ENCODE measurements around the gene C1orf21.

Gene C1orf21

DNA sequence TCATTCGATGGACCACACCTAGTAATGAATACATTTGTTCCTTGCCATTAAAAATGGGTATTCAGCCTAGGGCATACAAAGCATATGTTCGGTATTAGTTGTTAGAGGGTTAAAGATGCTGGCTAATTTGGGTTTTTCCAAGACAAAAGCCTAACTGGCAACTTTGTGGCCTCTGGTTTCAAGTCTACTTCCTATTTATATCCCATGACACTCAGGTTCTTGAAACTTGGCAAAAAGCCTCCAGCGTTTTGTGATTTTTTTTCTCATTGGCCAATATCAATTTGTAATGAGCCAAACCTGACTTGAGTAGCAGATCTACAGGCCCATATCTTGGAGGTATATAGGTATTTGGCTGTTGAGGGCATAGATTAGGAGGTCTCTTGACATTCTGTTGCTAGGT lies 75.3 kb downstream of the C1orf21 start:
- no peak for DNase-seq (ENCODE audit: low read depth)
- no peak for TF ChIP-seq CTCF (IDR thresholded peaks at IDR 0.05; ENCODE audit: control insufficient read depth, insufficient read depth, low read depth, low read length, missing control alignments)
- no peak overlapping the region for H3K4me3 ChIP-seq (ENCODE audit: control insufficient read depth, low read depth, low read length)

GRCh38 chr1:184462990-184463389 lies 76.2 kb downstream of the C1orf21 start:
- no peak for DNase-seq (ENCODE audit: low read depth)
- no peak for TF ChIP-seq CTCF (IDR thresholded peaks at IDR 0.05; ENCODE audit: control insufficient read depth, insufficient read depth, low read depth, low read length, missing control alignments)
- no peak overlapping the region for H3K4me3 ChIP-seq (ENCODE audit: control insufficient read depth, low read depth, low read length)

GRCh38 chr1:184463680-184464079 lies 76.9 kb downstream of the C1orf21 start:
- TF ChIP-seq CTCF (IDR thresholded peaks at IDR 0.05; ENCODE audit: control insufficient read depth, insufficient read depth, low read depth, low read length, missing control alignments): no peak
- no peak for DNase-seq (ENCODE audit: low read depth)
- no peak overlapping the region for H3K4me3 ChIP-seq (ENCODE audit: control insufficient read depth, low read depth, low read length)

DNA sequence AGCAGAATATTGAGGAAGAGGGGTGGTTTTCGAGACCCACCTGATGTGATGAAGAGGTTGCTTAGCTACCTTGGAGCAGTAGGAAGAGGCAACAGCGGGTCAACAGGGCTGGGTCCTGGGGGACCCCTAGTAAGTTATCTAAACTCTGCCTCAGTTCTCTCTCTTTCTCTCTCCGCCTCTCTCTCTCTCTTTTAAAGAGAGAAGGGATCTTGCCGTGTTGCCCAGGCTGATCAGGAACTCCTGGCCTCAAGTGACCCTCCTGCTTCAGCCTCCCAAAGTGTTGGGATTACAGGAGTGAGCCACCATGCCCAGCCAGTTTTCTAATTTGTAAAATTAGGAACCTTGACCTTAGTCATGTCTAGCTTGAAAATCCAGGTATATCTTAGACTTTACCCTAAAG lies 77.9 kb downstream of the C1orf21 start:
- DNase-seq (ENCODE audit: low read depth): no peak
- TF ChIP-seq CTCF (IDR thresholded peaks at IDR 0.05; ENCODE audit: control insufficient read depth, insufficient read depth, low read depth, low read length, missing control alignments): no peak
- no peak overlapping the region for H3K4me3 ChIP-seq (ENCODE audit: control insufficient read depth, low read depth, low read length)

GRCh38 chr1:184465489-184466146 lies 78.8 kb downstream of the C1orf21 start:
- TF ChIP-seq CTCF (IDR thresholded peaks at IDR 0.05; ENCODE audit: control insufficient read depth, insufficient read depth, low read depth, low read length, missing control alignments): no peak
- no peak for DNase-seq (ENCODE audit: low read depth)
- no peak overlapping the region for H3K4me3 ChIP-seq (ENCODE audit: control insufficient read depth, low read depth, low read length)

DNA sequence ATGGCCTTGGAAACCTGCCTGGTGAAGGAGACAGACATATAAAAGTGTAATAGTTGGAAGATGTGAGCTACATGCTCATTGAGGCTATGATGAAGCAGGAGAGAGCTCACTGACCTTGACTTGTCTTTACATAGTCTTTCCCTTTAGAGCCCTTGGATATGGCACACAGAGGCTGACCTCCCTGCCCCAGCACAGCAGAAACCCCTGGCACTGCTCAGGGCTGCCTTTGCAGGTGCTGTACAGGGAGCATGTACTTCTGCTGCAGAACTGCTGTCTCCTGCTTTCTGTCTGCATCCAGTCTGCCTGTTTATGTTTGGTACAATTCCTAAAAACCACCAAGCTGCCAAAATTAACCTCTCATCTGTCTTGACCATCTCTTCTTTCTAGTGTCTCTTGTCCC lies 80.5 kb downstream of the C1orf21 start:
- no peak for DNase-seq (ENCODE audit: low read depth)
- H3K4me3 ChIP-seq (ENCODE audit: control insufficient read depth, low read depth, low read length): no peak overlapping the region
- TF ChIP-seq CTCF (IDR thresholded peaks at IDR 0.05; ENCODE audit: control insufficient read depth, insufficient read depth, low read depth, low read length, missing control alignments): no peak

DNA sequence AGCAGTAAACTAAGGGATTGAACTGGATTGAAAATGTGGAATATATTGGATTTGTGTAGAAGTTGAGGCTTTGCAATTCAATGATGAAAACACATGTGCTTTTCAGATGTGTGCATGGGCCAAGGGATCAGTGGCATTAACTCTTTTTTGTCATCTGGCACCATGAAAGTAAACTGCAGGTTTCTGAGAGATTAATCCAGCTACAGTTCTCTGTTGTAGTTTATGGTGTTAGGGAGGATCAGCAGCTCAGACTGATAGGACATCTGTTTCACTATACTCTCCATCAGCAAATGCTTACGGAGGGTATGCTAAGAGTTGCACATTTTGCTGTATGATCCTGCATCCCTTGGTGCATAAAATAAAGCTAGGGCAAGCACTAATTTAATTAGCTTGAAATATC lies 82.6 kb downstream of the C1orf21 start:
- no peak for DNase-seq (ENCODE audit: low read depth)
- no peak for TF ChIP-seq CTCF (IDR thresholded peaks at IDR 0.05; ENCODE audit: control insufficient read depth, insufficient read depth, low read depth, low read length, missing control alignments)
- H3K4me3 ChIP-seq (ENCODE audit: control insufficient read depth, low read depth, low read length): no peak overlapping the region
